Left forelimb (tissue), 1 donor: ENCODE results near the gene PROX2.

ENCODE experiments used
- DNase-seq: peaks from one replicate; pipeline ENCODE4 v3.0.0-alpha.2; 2018; ENCODE audit warnings: low spot score

Gene PROX2

GRCh38 chr14:74875204-74875603 lies 741 bp downstream of the PROX2 start:
- DNase-seq, result no peak

GRCh38 chr14:74871819-74872218 lies 4.1 kb downstream of the PROX2 start:
- DNase-seq, result no peak

GRCh38 chr14:74868739-74869138 lies 7.2 kb downstream of the PROX2 start:
- DNase-seq, result no peak

- DNase-seq, result no peak
Measured at GRCh38 chr14:74867673-74868072, 8.3 kb downstream of the PROX2 start.

- no peak for DNase-seq
Measured at GRCh38 chr14:74866708-74867389, 9.1 kb downstream of the PROX2 start.

GRCh38 chr14:74865156-74865555 lies 10.8 kb downstream of the PROX2 start:
- no peak for DNase-seq

- no peak for DNase-seq
Measured at GRCh38 chr14:74864198-74864597, 11.7 kb downstream of the PROX2 start.

GRCh38 chr14:74863274-74863673 lies 12.7 kb downstream of the PROX2 start:
- no peak for DNase-seq

GRCh38 chr14:74861734-74862090 lies 14.2 kb downstream of the PROX2 start:
- no peak for DNase-seq

GRCh38 chr14:74860899-74861733 lies 14.8 kb downstream of the PROX2 start:
- peak; percentile 90 for DNase-seq

GRCh38 chr14:74859757-74860552 lies 16.0 kb downstream of the PROX2 start:
- no peak for DNase-seq

- no peak for DNase-seq
Measured at GRCh38 chr14:74858022-74858421, 17.9 kb downstream of the PROX2 start.

GRCh38 chr14:74856366-74856765 lies 19.6 kb downstream of the PROX2 start:
- DNase-seq, result no peak

- DNase-seq, result no peak
Measured at GRCh38 chr14:74855945-74856344, 20.0 kb downstream of the PROX2 start.

- no peak for DNase-seq
Measured at GRCh38 chr14:74855021-74855420, 20.9 kb downstream of the PROX2 start.

- DNase-seq, result no peak
Measured at GRCh38 chr14:74853581-74853980, 22.4 kb downstream of the PROX2 start.

- DNase-seq, result no peak
Measured at GRCh38 chr14:74852922-74853530, 22.9 kb downstream of the PROX2 start.

GRCh38 chr14:74848768-74849167 lies 27.2 kb downstream of the PROX2 start:
- no peak for DNase-seq

GRCh38 chr14:74846968-74847665 lies 28.8 kb downstream of the PROX2 start:
- DNase-seq, result no peak

GRCh38 chr14:74846168-74846567 lies 29.8 kb downstream of the PROX2 start:
- no peak for DNase-seq

- DNase-seq, result no peak
Measured at GRCh38 chr14:74843653-74844052, 32.3 kb downstream of the PROX2 start.
